ENCODE results near the gene POT1. TPM values are rescaled to one million over a fixed set of nuclear protein-coding genes. Genes with fewer than 3 reads are reported as not detected.

POT1 gene
- total and polyA plus RNA-seq, 2 of the 8 experiments (the other 6 are each of a cell fraction or from before 2014, with no cell fraction given), result 13.1 to 22.8 TPM

DNA sequence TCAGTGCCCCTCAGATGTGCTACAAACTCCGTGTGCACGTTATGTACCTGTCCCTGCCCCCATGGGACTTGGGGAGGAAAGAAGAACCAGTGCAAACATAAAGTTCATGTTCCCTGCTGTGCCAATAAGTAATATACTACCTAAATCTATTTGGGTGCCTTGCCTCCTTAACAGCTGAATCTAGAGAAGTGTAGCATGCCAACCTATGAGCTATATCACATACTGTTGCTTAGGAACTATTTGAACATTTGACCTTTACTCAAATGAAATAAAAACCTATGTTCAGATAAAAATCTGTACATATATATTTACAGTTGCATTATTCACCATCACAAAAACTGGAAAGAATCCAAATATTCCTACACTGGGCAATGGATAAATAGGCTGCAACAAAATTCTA, 9.8 kb downstream of the POT1 start:
- Histone ChIP-seq H3K56ac (replicated peaks; ENCODE audit: insufficient read length, low read depth, low read length) (no peak overlapping the region), H3K4me2 (ENCODE audit: insufficient read depth in 1 of 2, low read depth in 2 of 2, low read length in 2 of 2) (no peak overlapping the region), H2BK15ac (ENCODE audit: low read length) (no peak overlapping the region), H3K36me3 (ENCODE audit: control insufficient read depth in 2 of 4, insufficient read depth in 4 of 4, low read length in 3 of 4) (peaks cover 0 to 3% (median 0%) of the 10 kb centered on the region in 4 experiments; a peak in 1 of 8 replicates), H3K27ac (ENCODE audit: low read depth, low read length) (no peak overlapping the region), H3K9ac (replicated peaks in 1 of 4; ENCODE audit: extremely low read depth in 1 of 4, low read depth in 3 of 4, low read length in 3 of 4) (no peak overlapping the region), H3K79me1 (ENCODE audit: low read depth, low read length) (peaks cover 5% of the 10 kb centered on the region), H2BK5ac (ENCODE audit: low read depth, low read length) (no peak overlapping the region), H3K14ac (ENCODE audit: insufficient read length) (no peak overlapping the region), H4K5ac (ENCODE audit: insufficient read length, low read depth, low read length) (no peak overlapping the region), H4K91ac (replicated peaks; ENCODE audit: insufficient read length, low read length) (no peak overlapping the region), H3K9me3 (ENCODE audit: insufficient read depth in 2 of 2, low read depth in 1 of 2, low read length in 1 of 2) (no peaks in the 10 kb centered on the region), H4K20me1 (replicated peaks in 1 of 2; ENCODE audit: control insufficient read depth in 1 of 2, insufficient read depth in 2 of 2, low read length in 2 of 2) (no peaks in the 10 kb centered on the region), H2BK20ac (ENCODE audit: low read length) (no peak overlapping the region), H2AK5ac (ENCODE audit: low read depth, low read length) (no peak overlapping the region), H3K4me1 (replicated peaks in 1 of 4; ENCODE audit: control insufficient read depth in 3 of 4, insufficient read depth in 4 of 4, low read length in 3 of 4) (no peaks in the 10 kb centered on the region), H2AFZ (ENCODE audit: low read length) (no peak overlapping the region), H2BK12ac (ENCODE audit: low read depth, low read length) (no peak overlapping the region), H3K4ac (replicated peaks; ENCODE audit: insufficient read length, low read depth, low read length) (no peak overlapping the region), H3K4me3 (ENCODE audit: extremely low read depth in 1 of 4, insufficient read depth in 2 of 4, low read depth in 3 of 4, low read length in 4 of 4) (no peak overlapping the region), H3K23ac (ENCODE audit: insufficient read length) (no peak overlapping the region), H2BK120ac (replicated peaks; ENCODE audit: low read depth, low read length) (no peak overlapping the region), H3K18ac (ENCODE audit: extremely low read depth, low read length) (no peak overlapping the region), H3K23me2 (ENCODE audit: low read depth, low read length) (no peaks in the 10 kb centered on the region), H3K79me2 (ENCODE audit: control insufficient read depth in 1 of 2, insufficient read depth in 2 of 2, low read length in 2 of 2) (peaks cover 0 to 69% of the 10 kb centered on the region in 2 experiments; a peak in 3 of 4 replicates), H4K8ac (ENCODE audit: extremely low read depth, insufficient read depth, low read length) (no peak overlapping the region), H3K27me3 (replicated peaks in 1 of 4; ENCODE audit: control insufficient read depth in 3 of 4, extremely low read depth in 1 of 4, insufficient read depth in 3 of 4, low read length in 3 of 4) (no peaks in the 10 kb centered on the region)
- DNase-seq (ENCODE audit: low read depth in 1 of 2, low spot score in 2 of 2) (no peak), FAIRE-seq (no peak)
- WGBS, 2 experiments (ENCODE audit: extremely low coverage in 1 of 2, insufficient coverage in 1 of 2, insufficient read length in 1 of 2, insufficient replicate concordance in 2 of 2, low coverage in 1 of 2, low lambda C conversion rate in 2 of 2, missing lambda C conversion rate in 1 of 2), result 91% methylated on average over 2 of the region's 2 CpGs; no CpG with 5 or more reads in 1 of the 2 experiments
- ChIA-PET CTCF (ENCODE audit: partially characterized antibody) (no interaction called here), POLR2A (ENCODE audit: partially characterized antibody) (no interaction called here)
